ENCODE measurements around the gene HEATR3. TPM values are rescaled to one million over a fixed set of nuclear protein-coding genes. Genes with fewer than 3 reads are reported as not detected.

The HEATR3 gene
- total and polyA plus RNA-seq, 2 of the 8 experiments (the other 6 are each of a cell fraction or from before 2014, with no cell fraction given) = 13.0 to 29.2 TPM

- Histone ChIP-seq H3K18ac (ENCODE audit: extremely low read depth, low read length) (no peak overlapping the region), H3K79me2 (ENCODE audit: control insufficient read depth in 1 of 2, insufficient read depth in 2 of 2, low read length in 2 of 2) (peaks cover 0 to 12% of the 10 kb centered on the region in 2 experiments; a peak in 2 of 4 replicates), H3K4me3 (ENCODE audit: extremely low read depth in 1 of 4, insufficient read depth in 2 of 4, low read depth in 3 of 4, low read length in 4 of 4) (no peak overlapping the region), H2BK12ac (ENCODE audit: low read depth, low read length) (no peak overlapping the region), H3K9ac (replicated peaks in 1 of 4; ENCODE audit: extremely low read depth in 1 of 4, low read depth in 3 of 4, low read length in 3 of 4) (0 out of 7 replicates have a peak overlapping the region, but pooled peaks of 1 of the 4 experiments have one; percentile 25), H3K36me3 (ENCODE audit: control insufficient read depth in 2 of 4, insufficient read depth in 4 of 4, low read length in 3 of 4) (no peaks in the 10 kb centered on the region), H3K14ac (ENCODE audit: insufficient read length) (no peak overlapping the region), H2BK120ac (replicated peaks; ENCODE audit: low read depth, low read length) (no peak overlapping the region), H2BK20ac (ENCODE audit: low read length) (no peak overlapping the region), H3K4me1 (replicated peaks in 1 of 4; ENCODE audit: control insufficient read depth in 3 of 4, insufficient read depth in 4 of 4, low read length in 3 of 4) (peaks cover 0 to 6% (median 0%) of the 10 kb centered on the region in 4 experiments; a peak in 2 of 7 replicates), H3K23me2 (ENCODE audit: low read depth, low read length) (no peaks in the 10 kb centered on the region), H3K4ac (replicated peaks; ENCODE audit: insufficient read length, low read depth, low read length) (no peak overlapping the region), H3K27me3 (replicated peaks in 1 of 4; ENCODE audit: control insufficient read depth in 3 of 4, extremely low read depth in 1 of 4, insufficient read depth in 3 of 4, low read length in 3 of 4) (no peaks in the 10 kb centered on the region), H3K4me2 (ENCODE audit: insufficient read depth in 1 of 2, low read depth in 2 of 2, low read length in 2 of 2) (no peak overlapping the region), H4K5ac (ENCODE audit: insufficient read length, low read depth, low read length) (no peak overlapping the region), H2AFZ (ENCODE audit: low read length) (no peak overlapping the region), H3K79me1 (ENCODE audit: low read depth, low read length) (no peaks in the 10 kb centered on the region), H2AK5ac (ENCODE audit: low read depth, low read length) (no peak overlapping the region), H3K27ac (ENCODE audit: low read depth, low read length) (no peak overlapping the region), H2BK5ac (ENCODE audit: low read depth, low read length) (no peak overlapping the region), H4K20me1 (replicated peaks in 1 of 2; ENCODE audit: control insufficient read depth in 1 of 2, insufficient read depth in 2 of 2, low read length in 2 of 2) (no peaks in the 10 kb centered on the region), H3K23ac (ENCODE audit: insufficient read length) (no peak overlapping the region), H3K56ac (replicated peaks; ENCODE audit: insufficient read length, low read depth, low read length) (no peak overlapping the region), H4K8ac (ENCODE audit: extremely low read depth, insufficient read depth, low read length) (no peak overlapping the region), H3K9me3 (ENCODE audit: insufficient read depth in 2 of 2, low read depth in 1 of 2, low read length in 1 of 2) (no peaks in the 10 kb centered on the region), H2BK15ac (ENCODE audit: low read length) (no peak overlapping the region), H4K91ac (replicated peaks; ENCODE audit: insufficient read length, low read length) (no peak overlapping the region)
- WGBS, 2 experiments (ENCODE audit: extremely low coverage in 1 of 2, insufficient coverage in 1 of 2, insufficient read length in 1 of 2, insufficient replicate concordance in 2 of 2, low coverage in 1 of 2, low lambda C conversion rate in 2 of 2, missing lambda C conversion rate in 1 of 2) = 70% methylated on average over 2 of the region's 2 CpGs; no CpG with 5 or more reads in 1 of the 2 experiments
- ChIA-PET POLR2A (ENCODE audit: partially characterized antibody) (interaction anchor here (0.7 kb wide), 1 partner anchor 46 kb away, joined by 3 read pairs; no protein-coding TSS in a partner anchor), CTCF (ENCODE audit: partially characterized antibody) (interaction anchor here (0.7 to 2.4 kb wide), 17 partner anchors 9 to 464 kb away, joined by 3 to 9 read pairs (median 4); no protein-coding TSS in a partner anchor)
- peak; percentile 69 for FAIRE-seq
- DNase-seq (ENCODE audit: low read depth in 1 of 2, low spot score in 2 of 2) = no peak
- TF ChIP-seq RAD21 (IDR thresholded peaks at IDR 0.05 in 1 of 2, conservative IDR thresholded peaks at IDR 0.05 in 1 of 2; ENCODE audit: low read depth in 2 of 2, low read length in 2 of 2) = peak; percentile 48 to 66
- TF ChIP-seq BCL11A (IDR thresholded peaks at IDR 0.05; ENCODE audit: low read depth in 2 of 2, low read length in 2 of 2) = no peak
Measured at GRCh38 chr16:50021544-50021943, 44.2 kb upstream of the HEATR3 start.
